Left ventricle myocardium superior (tissue), 1 donor: ENCODE measurements around the gene CDYL2. TPM values are rescaled to one million over a fixed set of nuclear protein-coding genes. Genes with fewer than 3 reads are reported as not detected.

Experiments
- ATAC-seq: fragments of 200-7000 bp; cut with Tn5 transposase; one replicate; pipeline ENCODE4 v1.9.1; 2020; ENCODE audit warnings: mild to moderate bottlenecking, moderate library complexity
- DNase-seq: peaks from one replicate; pipeline ENCODE4 v3.0.0-alpha.2; 2020
- intact Hi-C: fragments of 100-400 bp; cut with micrococcal nuclease; formaldehyde crosslinking; loops from one replicate; pipeline ENCODE4 v1.11.0; 2022
- total RNA-seq: library from RNA; stranded (reverse); fragmentation: NEBNext Ultra II Directional; extraction: Animal tissue kit (Norgen Biotek cat#: 25700); gene quantifications from one replicate; pipeline ENCODE4 v1.2.1, GENCODE V29; 2021
- donor health status: DM: no; HTN: yes; CAD: no; lungs with severe emphysema.

CDYL2 gene
- total RNA-seq, 1 donor from 2014 or later = 2.9 TPM

DNA sequence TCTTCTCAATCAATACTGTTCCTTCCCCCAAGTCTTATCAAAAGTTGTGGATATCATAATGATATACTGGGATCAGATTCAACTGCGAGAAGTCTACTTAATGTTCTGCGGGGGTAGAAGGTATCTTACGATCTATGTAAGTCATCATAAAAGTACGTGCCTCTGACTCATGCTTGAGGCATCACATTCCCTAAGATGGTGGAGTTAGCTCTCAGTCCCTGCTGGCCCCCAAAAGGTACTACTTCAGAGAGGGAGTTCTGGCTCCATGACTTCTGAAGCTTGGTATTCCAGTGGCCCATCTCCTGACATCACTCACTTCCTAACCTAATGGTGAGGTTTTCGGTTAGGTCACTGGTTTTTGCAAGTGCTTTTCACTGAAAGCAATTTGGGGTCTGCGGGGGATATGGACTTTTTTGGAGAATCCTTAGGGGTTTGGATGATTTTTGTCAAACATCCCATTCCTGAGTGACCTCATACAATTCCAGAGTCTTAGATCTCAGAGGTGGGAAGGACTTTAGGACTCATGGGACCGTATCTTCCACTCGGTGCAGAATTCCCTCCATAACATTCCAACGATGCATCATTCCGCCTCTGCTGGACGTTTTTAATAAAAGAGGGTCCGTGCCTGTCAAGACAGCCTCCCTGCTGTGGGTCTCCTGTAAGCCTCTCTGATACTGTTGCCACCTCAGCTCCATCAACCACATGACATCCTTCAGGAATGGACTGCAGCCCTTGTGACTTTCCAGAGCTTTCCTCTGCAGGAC, 189.3 kb downstream of the CDYL2 start:
- ATAC-seq (no peak), DNase-seq (no peak)
- intact Hi-C loops = no loop called here

DNA sequence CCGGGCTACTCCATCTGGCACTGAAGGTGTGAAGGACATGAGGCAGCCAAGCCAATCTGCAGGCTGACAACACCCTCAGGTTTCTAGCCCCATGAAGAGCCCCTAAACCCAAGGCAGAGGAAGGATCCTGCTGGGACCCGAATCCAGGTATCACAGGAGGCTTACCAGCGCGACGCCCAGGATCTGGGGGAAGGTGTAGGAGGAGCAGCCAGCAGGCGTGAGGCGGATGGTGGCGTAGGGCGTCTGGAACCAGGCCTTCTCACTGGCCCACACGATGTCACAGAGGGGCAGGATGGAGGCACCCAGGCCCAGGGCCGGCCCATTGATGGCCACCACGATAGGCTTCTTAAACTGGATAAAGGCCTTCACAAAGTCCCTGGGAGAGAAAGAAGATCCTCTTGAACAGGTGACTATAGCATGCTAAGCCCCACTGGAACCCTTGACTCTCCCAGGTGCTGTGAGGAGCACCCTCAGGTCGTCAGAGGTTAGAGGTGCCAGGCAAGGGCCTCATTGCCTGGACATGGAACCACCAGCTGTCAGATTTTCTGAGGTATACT, 191.9 kb downstream of the CDYL2 start:
- no peak for ATAC-seq
- intact Hi-C loops = no loop called here
- DNase-seq = no peak

DNA sequence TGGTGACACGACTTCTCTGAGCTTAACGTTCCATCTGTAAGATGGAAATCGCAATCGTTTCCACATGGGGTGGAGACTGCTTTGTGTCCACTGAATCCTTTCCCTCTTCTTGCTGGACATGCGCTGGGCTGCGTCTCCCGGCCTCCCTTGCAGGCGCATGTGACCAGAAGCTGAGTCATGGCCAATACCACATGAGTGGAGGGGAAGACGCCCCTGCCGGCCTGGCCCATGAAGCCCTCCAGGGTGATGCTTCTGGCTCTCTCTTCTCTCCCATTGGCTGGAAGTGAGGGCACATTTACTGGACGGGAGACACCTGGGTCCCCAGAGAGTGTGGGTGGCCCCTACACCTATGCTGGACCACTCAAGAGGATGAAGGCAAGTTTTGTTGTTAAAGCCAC, 192.5 kb downstream of the CDYL2 start:
- intact Hi-C loops = no loop called here
- DNase-seq (no peak), ATAC-seq (no peak)

DNA sequence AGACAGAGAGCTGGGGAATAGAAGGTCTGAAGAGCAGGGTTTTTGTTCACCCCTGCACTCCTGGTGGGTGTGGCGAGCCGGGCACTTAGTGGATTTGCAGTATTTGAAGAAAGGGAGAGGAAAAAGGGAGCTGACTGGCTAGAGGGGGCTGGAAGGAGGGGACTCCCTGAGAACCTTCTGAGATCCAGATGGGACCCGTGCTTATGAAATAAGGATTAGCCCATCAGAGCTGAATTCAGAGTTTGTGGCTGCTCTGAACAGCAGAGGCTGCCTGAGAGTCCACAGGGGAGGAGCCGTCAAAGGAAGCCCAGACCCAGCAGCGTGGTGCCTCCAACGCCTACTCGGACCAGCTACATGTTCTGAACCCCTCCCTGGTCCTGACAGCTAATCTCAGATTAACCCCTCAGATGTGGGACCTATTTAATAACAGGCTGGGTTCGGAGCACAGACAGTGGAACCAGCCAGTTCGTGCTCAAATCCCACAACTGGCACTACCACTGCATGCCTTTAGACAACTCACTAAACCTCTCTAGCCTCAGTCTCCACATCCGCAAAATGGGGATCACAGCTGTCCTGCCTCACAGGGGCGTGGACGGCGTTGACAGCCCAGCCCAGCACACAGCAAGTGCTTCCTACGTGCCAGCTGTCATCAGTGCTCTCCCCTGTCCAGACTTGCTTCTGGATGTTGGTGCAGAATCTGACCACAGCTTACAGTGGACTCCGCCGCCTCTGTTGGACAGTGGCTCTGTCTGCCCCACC, 193.0 kb downstream of the CDYL2 start:
- no peak for ATAC-seq
- no peak for DNase-seq
- intact Hi-C loops = no loop called here

DNA sequence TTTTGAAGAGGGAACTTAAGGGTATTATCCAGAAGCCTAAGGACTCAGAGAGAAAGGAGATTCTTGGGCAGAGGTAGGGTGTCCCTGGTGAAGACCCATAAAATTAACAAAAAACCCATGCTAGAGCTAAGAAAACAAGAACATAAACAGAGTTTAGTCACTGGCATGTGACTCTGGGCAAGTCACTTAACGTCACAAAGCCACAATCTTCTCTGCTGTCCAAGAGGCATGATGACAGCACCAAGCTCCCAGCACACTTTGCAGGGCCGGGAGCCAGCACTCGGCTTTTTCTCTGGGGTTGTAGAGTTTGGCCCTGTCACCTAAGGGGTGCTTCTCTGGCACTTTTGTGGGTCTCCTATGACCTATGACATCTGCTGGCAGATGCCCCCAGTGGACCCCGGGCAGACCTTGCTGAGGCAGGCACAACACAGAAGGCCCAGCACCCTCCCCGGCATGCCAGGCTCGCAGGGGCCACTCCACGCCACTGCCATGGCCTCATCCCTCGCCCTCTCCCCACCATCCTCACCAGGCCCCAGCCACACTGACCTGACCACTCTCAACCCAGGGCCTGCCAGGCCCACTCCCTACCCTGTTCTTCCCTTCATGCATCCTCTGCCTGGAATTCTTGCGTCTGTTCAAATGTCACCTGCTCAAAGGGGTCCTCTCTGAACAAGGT, 193.8 kb downstream of the CDYL2 start:
- DNase-seq = no peak
- ATAC-seq = no peak
- intact Hi-C loops = no loop called here

DNA sequence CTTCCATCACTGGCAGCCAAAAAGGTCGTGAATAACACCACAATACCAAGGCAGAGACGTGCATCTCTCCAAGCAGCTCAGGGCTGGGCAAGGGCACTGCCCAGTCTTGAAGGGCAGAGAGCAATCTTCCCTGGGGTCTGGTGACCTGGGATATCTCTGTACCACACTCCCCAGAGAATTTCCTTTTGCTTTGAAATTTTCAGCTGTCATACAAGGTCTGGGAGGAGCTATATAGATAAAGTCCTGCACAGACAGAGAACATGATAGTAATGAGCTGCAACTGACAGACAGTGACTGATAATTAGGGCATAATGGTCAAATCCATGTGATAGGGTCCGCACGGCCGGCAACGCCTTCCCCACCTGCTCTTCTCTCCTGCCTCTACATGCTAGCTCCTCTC, 195.5 kb downstream of the CDYL2 start:
- DNase-seq (no peak), ATAC-seq (no peak)
- intact Hi-C loops = no loop called here

DNA sequence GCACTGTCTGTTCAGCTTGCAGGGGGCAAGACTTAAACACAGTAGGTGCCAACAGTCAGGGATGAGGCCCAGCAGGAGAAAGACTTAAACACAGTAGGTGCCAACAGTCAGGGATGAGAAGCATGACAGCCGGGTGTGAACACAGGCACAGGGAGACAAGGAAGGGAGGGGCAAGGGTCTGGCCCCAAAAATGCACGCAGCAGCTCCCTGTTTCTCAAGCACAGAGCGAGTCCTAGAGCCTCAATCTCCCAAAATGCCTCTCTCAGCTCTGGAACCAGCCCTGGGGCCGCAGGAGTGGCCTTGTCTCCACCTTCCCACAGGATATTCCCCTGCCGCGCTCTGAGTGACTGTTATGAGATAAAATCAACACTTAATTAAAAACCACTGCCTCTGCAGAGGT, 197.2 kb downstream of the CDYL2 start:
- DNase-seq (no peak), ATAC-seq (no peak)
- intact Hi-C loops = no loop called here

DNA sequence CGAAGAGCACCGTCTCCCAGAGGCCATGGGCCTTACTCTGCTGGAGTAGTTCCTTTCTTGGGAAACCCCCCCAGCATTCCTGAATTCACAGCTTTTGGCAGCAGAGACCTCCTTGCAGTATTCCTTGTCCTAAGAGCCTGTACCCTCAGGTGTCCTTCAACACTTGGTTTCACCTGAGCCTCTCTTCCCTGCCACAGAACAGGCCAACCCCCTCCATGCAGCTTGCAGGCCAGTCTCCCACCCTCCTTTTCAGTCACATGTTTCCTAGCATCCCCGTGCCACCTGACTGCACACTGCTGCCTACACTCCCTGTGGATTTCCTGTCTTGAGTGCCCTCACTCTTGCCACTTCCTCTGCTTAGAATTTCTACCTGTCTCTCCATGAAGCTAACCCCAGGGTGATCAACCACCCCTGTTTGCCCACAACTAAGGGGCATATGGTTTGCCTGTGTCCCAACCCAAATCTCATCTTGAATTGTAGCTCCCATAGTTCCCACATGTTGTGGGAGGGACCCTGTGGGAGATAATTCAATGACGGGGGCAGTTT, 198.1 kb downstream of the CDYL2 start:
- DNase-seq = no peak
- ATAC-seq = no peak

DNA sequence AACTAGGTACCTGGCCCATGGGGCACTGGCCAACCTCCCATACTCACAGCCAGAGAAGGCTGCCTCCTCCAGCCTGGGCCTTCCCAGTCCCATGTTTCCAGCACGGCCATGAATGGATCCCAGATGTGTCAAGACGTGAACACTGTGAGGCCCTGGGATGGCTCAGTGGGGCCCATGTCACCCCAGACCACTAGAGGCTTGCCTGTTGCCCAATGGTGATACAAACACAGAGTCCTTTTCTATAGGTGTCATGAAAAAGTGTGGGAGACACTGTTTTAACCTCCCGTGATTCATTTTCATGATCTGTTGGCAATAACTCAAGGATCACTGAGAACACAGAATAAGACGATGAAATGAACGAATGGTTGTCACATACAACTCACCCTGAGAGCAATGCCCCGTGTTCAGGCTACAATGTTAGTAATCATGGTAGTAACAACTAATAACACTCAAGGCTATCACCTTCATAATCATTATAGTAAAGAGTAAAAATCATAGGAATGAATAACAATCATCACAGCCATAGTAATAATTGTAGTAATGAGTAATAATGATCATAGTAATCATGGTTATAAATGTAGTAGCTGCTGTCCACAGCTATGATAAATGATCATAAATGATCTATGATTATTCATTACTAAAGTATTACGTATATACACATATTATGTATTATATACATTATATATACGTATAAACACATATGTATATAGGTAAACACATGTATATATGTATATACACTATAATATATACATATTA, 199.6 kb downstream of the CDYL2 start:
- intact Hi-C loops = no loop called here
- ATAC-seq (no peak), DNase-seq (no peak)

More for the DNA sequence above, 198.1 kb downstream of the CDYL2 start:
- intact Hi-C loops = no loop called here

DNA sequence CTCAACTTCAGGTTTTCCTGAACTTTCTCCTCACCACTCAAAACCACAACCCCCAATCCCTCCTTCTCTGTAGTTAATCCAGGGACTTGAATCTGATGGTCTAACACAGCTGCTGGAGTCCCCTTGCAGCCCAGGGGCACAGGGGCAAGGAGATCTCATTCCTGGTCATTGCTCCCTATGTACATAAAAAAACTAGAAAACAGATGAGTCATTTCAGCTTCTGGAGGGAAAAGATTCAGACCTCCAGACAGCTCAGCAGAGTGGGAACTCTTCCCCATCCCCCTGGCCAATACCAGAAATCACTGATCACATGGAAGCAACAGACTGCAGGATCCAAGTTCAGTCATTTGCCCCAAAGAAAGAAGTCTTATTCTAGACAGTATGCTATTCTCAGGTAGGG, 201.5 kb downstream of the CDYL2 start:
- DNase-seq (no peak), ATAC-seq (no peak)
- intact Hi-C loops = no loop called here

DNA sequence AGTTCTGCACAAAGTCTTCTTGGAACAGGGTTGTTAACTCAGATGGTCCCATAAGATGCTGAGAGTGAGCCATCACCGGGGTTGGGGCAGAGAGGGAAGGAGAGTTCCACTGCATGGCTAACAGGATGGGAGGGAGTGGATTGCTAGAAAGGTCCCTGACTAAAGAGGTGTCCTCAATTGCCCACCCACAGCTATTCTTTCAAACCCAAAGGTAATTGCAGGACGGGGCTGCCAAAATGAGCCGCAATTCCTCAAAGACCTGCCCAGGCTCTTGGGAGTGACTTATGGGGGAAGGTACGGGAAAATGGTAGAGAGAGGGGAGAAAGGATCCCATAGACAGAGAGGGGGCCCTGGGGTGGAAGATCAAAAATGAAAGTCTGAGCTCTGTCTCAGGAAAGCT, 203.2 kb downstream of the CDYL2 start:
- no peak for DNase-seq
- no peak for ATAC-seq
- intact Hi-C loops = no loop called here

DNA sequence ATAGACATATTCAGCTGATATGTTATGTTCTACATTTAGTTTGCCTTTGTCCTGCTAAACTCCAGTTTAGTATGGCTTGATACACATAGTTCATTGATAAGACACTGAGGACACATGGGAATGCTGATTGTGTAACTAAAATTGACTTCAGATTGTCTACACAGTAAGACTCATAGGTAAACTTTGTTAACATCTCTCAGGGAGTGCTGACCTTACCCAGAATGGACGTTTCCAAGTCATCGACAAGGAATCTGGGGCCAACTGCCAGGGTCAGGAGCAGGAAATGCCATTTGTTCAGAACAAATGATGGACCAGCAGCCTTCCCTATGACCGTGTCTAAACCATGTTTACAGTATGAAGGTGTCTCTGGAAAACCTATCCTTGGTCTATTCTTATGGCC, 204.9 kb downstream of the CDYL2 start:
- no peak for DNase-seq
- intact Hi-C loops = no loop called here
- ATAC-seq = no peak

DNA sequence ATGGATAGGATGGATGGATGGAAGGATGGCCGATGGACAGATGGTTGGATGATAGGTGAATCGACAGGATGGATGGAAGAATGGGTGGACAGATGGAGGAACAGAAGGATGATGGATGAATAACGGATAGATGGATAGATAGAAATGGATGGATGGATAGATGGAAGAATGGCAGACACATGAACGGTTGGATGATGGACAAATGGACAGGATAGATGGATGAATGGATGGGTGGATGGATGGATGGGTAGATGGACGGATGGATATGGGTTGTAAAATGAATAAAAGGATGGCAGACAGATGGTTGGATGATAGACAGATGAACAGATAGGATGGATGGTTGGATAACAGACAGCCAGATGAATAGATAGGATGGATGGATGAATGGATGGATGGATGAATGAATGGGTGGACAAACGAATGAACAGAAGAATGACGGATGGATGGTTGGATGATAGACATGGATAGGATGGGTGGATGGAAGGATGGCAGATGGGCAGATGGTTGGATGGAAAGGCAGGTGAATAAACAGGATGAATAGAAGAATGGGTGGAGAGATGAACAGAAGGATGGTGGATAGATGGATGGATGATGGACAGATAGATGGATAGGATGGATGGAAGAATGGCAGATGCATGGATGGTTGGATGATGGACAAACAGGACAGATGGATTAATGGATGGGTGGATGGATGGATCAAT, 207.7 kb downstream of the CDYL2 start:
- intact Hi-C loops = no loop called here
- DNase-seq = no peak
- ATAC-seq = no peak

DNA sequence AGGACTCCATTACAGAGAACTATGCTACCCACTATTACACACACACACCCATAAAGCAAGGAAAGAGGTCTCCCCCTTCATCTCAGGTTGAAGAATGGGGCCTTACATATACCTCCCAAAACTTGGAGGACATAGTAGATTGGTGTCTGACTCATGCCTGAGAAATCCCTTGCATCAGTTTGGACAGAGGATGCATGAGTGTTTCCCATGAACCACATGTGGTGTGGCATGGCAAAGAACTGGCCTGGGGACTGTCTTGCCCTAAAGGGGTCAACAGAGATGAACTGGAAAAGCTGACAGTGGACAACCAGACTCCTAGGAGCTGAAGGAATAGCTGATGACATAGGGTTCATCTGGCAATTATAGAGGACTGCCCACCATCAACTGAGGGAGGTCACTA, 209.6 kb downstream of the CDYL2 start:
- ATAC-seq (no peak), DNase-seq (no peak)
- intact Hi-C loops = no loop called here

DNA sequence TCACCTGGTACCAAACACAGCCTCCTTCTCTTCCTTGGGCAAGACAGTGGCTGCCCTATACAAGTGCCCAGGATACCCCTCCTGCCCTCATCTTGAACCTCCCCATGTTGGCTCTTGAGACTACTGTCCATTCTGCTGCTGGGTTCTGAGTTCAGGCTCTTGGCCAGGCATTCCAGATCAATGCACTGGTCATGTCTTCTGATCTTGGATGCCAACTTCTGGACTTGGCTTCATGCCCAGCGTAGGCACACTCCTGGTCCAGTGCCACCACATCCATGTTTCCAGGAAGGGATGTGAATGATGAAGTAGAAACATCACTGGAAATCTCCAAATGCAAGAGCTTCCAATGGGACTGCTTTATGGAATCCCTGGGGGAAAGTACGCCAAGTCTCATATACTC, 212.1 kb downstream of the CDYL2 start:
- intact Hi-C loops = no loop called here
- DNase-seq (no peak), ATAC-seq (no peak)

DNA sequence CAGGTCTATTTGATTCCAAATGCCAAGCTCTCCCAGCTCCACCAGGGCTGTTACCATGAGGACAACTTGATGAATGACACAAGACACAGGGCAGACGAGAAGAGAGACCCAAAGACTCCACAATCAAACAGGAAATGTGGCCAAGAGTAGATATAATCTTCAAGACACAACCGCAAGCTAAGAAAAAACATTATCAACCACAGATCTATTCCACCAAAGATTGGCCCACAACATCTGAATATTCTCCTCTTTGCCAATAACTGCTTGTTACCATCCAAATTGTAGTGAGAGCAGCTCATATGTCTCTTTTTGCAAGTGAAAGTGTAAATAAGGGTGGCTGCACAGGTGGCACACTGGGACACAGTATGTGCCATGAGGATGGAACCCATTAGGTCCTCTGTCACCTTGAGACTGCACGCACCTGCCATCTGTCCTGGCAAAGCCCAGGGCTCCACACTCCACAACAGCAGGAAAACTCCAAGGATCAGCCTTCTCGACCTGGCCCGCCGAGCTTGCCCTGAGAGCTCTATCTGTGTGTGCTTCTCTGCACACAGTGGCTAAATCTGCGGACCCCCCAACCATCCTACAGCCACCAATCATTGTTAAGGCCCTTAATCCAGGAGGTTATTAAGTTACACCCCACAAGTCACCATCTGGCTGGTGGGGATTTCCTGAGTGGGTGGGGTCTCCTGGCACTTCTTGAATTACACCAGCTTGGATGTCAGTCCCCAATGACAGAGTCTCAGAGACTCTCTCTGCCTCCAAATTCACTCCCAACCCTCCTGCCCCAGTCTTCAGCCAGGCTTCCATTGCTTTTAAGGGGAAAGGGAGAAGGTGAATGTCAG, 213.1 kb downstream of the CDYL2 start:
- no peak for ATAC-seq
- no peak for DNase-seq
- intact Hi-C loops = no loop called here

DNA sequence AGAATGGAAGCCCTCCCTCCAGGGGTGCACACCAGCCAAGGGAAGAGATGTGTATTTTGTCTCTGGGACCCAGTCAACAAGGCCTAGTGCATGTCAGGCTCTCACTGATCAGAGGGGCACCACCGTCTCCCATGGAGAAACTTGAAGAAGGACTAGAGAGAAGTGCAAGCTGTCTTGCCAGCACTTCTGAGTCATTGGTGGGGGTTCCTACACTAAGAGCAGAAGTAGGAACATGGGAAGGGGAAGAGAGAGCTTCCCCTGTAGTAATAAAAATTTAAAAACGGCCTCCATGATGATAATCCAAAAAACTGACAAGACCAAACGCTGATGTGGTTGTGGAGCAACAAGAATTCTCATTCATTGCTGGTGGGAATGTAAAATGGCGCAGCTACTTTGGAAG, 217.3 kb downstream of the CDYL2 start:
- DNase-seq (no peak), ATAC-seq (no peak)
- intact Hi-C loops = no loop called here

DNA sequence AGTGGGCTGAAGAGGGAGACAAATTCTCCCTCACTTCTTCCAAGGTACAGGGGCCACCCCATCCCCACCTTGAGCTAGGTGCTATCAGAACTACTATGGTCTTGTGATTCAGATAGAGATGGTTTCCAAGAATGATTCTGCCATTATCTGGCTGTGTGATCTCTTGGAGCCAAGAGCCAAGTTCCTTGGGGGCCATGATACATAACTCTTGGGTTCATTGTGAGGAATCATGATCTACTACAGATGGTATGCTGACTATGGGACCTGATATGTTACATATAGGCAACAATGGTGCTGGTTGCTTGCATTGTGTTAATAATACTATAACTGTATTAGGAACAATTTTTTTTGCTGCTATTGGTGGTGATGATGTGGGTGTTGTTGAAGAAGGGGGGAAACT, 217.9 kb downstream of the CDYL2 start:
- ATAC-seq = no peak

More for the DNA sequence above, 217.9 kb downstream of the CDYL2 start:
- no peak for DNase-seq
- intact Hi-C loops = no loop called here
